AG09319 (cell line): ENCODE results near the gene YIPF6.
"Not testable (repeated sequence)": the region's sequence is repeated elsewhere in the genome, so short reads cannot be mapped to it uniquely, and the experiment has no call there.

Experiments
- DNase-seq: peaks from one replicate; pipeline ENCODE4 v3.0.0-alpha.2; 2010; ENCODE audit warnings: low read depth; ENCODE audit errors: extremely low read depth
- TF ChIP-seq, protein P1 (sequence below): IDR thresholded peaks from 2 replicates; pipeline ENCODE4 v1.5.1; 2011; ENCODE audit warnings: low read depth, mild to moderate bottlenecking, inconsistent platforms, low read length, moderate library complexity

The YIPF6 gene

DNA sequence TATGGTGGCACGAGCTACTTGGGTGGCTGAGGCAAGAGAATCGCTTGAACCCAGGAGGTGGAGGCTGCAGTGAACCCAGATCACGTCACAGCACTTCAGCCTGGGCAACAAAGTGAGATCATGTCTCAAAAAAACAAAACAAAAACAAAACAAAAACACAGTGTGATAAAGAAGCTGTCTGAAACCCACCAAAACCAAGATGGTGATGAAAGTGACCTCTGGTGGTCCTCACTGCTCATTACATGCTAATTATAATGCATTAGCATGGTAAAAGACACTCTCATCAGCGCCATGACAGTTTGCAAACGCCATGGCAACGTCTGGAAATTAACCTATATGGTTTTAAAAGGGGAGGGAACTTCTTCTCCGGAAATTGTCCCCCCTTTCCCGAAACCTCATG is 36.2 kb upstream of the YIPF6 start:
- DNase-seq = peak; percentile 7

DNA sequence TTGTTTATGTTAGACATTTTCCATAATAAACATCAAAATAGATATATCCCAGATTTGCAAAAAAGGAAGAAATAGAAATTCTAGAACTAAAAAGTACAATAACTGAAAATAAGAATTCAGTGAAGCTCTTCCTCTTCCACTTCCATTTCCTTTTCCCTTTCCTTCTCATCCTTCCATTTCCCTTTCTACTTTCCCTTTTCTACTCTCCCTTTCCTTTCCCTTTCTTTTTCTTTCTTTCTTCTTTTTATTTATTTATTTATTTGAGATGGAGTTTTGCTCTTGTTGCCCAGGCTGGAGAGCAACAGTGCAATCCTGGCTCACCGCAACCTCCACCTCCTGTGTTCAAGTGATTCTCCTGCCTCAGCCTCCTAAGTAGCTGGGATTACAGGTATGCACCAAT is 35.0 kb upstream of the YIPF6 start:
- TF ChIP-seq, protein P1, sequence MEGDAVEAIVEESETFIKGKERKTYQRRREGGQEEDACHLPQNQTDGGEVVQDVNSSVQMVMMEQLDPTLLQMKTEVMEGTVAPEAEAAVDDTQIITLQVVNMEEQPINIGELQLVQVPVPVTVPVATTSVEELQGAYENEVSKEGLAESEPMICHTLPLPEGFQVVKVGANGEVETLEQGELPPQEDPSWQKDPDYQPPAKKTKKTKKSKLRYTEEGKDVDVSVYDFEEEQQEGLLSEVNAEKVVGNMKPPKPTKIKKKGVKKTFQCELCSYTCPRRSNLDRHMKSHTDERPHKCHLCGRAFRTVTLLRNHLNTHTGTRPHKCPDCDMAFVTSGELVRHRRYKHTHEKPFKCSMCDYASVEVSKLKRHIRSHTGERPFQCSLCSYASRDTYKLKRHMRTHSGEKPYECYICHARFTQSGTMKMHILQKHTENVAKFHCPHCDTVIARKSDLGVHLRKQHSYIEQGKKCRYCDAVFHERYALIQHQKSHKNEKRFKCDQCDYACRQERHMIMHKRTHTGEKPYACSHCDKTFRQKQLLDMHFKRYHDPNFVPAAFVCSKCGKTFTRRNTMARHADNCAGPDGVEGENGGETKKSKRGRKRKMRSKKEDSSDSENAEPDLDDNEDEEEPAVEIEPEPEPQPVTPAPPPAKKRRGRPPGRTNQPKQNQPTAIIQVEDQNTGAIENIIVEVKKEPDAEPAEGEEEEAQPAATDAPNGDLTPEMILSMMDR = no peak
- no peak for DNase-seq

More for the DNA sequence above, 36.2 kb upstream of the YIPF6 start:
- TF ChIP-seq, protein P1 = peak; percentile 45

- DNase-seq = no peak
- TF ChIP-seq, protein P1 = no peak
Measured at GRCh38 chrX:68464796-68465195, 34.1 kb upstream of the YIPF6 start.

- DNase-seq = no peak
- TF ChIP-seq, protein P1 = no peak
Measured at GRCh38 chrX:68480969-68481368, 17.9 kb upstream of the YIPF6 start.

DNA sequence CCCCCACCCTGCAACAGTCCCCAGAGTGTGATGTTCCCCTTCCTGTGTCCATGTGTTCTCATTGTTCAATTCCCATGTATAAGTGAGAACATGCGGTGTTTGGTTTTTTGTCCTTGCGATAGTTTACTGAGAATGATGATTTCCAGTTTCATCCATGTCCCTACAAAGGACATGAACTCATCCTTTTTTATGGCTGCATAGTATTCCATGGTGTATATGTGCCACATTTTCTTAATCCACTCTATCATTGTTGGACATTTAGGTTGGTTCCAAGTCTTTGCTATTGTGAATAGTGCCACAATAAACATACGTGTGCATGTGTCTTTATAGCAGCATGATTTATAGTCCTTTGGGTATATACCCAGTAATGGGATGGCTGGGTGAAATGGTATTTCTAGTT is 12.7 kb upstream of the YIPF6 start:
- DNase-seq = not testable (repeated sequence)

DNA sequence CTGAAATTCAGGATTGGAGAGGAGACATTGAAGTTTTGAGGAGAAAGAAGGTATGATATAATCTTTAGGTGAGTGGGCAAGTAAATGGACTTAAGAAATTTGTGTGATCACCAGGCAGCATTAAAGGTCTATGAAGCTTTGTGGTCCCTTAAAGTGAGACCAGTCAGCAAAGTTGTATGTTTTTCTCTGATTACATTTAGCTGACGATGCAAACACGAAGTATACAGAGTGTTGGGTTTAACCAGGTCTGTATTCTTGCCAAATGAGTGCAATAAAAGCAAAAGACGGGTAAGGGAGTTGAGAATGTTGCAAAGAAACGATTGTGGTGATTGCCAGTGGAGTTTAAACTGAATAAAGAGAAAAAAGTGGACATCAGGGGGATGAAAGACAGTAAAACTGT is 11.6 kb upstream of the YIPF6 start:
- no peak for DNase-seq
- TF ChIP-seq, protein P1 = no peak

DNA sequence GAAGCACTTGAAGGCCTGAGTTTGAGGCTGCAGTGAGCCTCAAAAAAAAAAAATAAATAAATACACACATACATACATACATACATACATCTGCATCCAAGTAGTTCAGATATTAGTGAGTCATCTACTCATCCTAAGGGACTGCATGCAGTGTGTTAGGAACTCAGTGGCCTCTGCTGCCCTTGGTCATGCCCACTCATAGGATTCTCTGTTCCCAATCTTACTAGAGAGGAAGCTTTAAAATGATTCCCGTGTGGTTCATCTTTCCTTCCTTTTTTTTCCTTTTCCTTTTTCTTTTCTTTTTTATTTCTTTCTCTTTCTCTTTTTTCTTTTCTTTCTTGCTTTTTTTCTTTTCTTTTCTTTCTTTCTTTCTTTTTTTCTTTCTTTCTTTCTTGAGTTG is 10.9 kb upstream of the YIPF6 start:
- DNase-seq = no peak
- TF ChIP-seq, protein P1 = no peak

GRCh38 chrX:68488657-68489056 is 10.2 kb upstream of the YIPF6 start:
- TF ChIP-seq, protein P1 = no peak
- DNase-seq = no peak
